Mammary epithelial cell (primary cell): ENCODE measurements around the gene C11orf68.

Experiments
- EZH2 ChIP-seq: IDR thresholded peaks from 2 replicates; pipeline ENCODE4 v1.6.1; 2012; ENCODE audit warnings: low read length, inconsistent platforms, borderline replicate concordance
- TF ChIP-seq, protein P1 (sequence below), 2 donors: IDR thresholded peaks in 1 of 2; conservative IDR thresholded peaks in 1 of 2; 2 replicates each; pipeline ENCODE4 v1.5.1; 2011 to 2012; ENCODE audit warnings: inconsistent platforms in 2 of 2, low read length in 2 of 2, mild to moderate bottlenecking in 2 of 2, control low read depth in 1 of 2, low read depth in 1 of 2; ENCODE audit not compliant: insufficient read depth in 1 of 2; ENCODE audit errors: extremely low read depth in 1 of 2

DNA sequence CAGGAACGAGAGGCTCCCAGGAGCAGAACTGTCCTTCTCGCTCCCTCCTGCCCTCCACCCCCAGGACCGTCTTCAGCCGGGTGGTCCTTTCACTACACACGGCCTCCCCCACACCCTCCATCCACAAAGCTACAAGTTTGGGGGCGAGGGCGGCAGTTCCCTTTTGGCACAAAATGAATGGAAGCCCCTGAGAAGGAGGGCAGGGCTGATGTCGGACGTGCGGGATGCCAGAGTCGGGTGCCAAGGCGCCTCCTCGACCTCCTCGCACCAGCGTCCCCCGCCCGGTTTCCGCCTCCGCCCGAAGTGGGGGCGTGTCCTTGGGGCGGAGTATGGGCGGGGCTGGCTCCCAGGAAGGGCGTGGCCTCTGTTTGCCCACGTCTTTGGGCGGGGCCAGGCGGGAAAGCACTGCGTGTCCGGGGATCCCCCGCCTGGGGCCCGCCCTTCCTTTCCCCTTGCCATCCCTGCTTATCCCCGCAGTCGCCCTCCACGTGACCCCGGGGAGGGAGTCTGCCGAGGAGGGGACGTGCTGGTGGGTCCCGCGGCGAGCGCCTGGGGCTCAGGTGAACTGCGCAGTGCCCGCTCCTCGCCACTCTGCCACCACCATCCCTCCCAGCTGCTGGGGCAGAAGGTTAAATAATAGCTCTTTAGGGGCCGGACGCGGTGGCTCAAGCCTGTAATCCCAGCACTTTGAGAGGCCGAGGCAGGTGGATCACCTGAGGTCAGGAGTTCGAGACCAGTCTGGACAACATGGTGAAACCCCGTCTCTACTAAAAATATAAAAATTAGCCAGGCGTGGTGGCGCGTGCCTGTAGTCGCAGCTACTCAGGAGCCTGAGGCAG is 45.3 kb downstream of the C11orf68 start:
- TF ChIP-seq, protein P1, sequence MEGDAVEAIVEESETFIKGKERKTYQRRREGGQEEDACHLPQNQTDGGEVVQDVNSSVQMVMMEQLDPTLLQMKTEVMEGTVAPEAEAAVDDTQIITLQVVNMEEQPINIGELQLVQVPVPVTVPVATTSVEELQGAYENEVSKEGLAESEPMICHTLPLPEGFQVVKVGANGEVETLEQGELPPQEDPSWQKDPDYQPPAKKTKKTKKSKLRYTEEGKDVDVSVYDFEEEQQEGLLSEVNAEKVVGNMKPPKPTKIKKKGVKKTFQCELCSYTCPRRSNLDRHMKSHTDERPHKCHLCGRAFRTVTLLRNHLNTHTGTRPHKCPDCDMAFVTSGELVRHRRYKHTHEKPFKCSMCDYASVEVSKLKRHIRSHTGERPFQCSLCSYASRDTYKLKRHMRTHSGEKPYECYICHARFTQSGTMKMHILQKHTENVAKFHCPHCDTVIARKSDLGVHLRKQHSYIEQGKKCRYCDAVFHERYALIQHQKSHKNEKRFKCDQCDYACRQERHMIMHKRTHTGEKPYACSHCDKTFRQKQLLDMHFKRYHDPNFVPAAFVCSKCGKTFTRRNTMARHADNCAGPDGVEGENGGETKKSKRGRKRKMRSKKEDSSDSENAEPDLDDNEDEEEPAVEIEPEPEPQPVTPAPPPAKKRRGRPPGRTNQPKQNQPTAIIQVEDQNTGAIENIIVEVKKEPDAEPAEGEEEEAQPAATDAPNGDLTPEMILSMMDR (conservative IDR thresholded peaks at IDR 0.05 in 1 of 2, IDR thresholded peaks at IDR 0.05 in 1 of 2; ENCODE audit: extremely low read depth in 1 of 2, insufficient read depth in 1 of 2, low read depth in 1 of 2, low read length in 2 of 2), result no peak
- no peak for TF ChIP-seq EZH2
